Common myeloid progenitor, CD34-positive (primary cell): ENCODE measurements around the gene A2ML1.
"Not testable (repeated sequence)": the region's sequence is repeated elsewhere in the genome, so short reads cannot be mapped to it uniquely, and the experiment has no call there.

ENCODE experiments used
- CTCF ChIA-PET: fragments of 350-600 bp; sonication (Branson Sonifier 250); formaldehyde crosslinking; loops from one replicate; lab custom pipeline; 2021; ENCODE audit warnings: antibody characterized with exemption; lab: Charles Lee
- POLR2A ChIA-PET: fragments of 350-600 bp; sonication (Branson Sonifier 250); formaldehyde crosslinking; loops from one replicate; lab custom pipeline; 2021; ENCODE audit warnings: antibody characterized with exemption; lab: Charles Lee
- DNase-seq, 3 donors: peaks; one replicate each; pipeline versions ENCODE4 v3.0.0 to v3.0.0-alpha.2; 2013
- H3K27ac ChIP-seq, 2 experiments: 1 replicate in 1 of 2; 2 replicates in 1 of 2; pipeline ENCODE4 v1.7.0; 2013; ENCODE audit warnings: inconsistent platforms in 2 of 2, low read length in 2 of 2, mild to moderate bottlenecking in 2 of 2, low read depth in 1 of 2, moderate library complexity in 1 of 2; ENCODE audit not compliant: severe bottlenecking in 2 of 2, insufficient read depth in 1 of 2, poor library complexity in 1 of 2
- H3K27me3 ChIP-seq, 5 experiments: replicated peaks in 2 of 5; 1 replicate in 3 of 5; 2 replicates in 2 of 5; pipeline versions ENCODE4 v1.6.1 to v1.7.0; 2013; ENCODE audit warnings: low read length in 4 of 5, mild to moderate bottlenecking in 2 of 5, moderate library complexity in 2 of 5, inconsistent platforms in 1 of 5; ENCODE audit not compliant: insufficient read depth in 5 of 5, control insufficient read depth in 4 of 5
- H3K36me3 ChIP-seq, 4 experiments: 1 replicate in 2 of 4; 2 replicates in 2 of 4; pipeline versions ENCODE4 v1.6.1 to v1.7.0; 2013; ENCODE audit warnings: low read length in 3 of 4, control low read depth in 1 of 4, mild to moderate bottlenecking in 1 of 4; ENCODE audit not compliant: control insufficient read depth in 4 of 4, insufficient read depth in 4 of 4
- H3K4me1 ChIP-seq, 4 experiments: 1 replicate in 3 of 4; 2 replicates in 1 of 4; pipeline versions ENCODE4 v1.6.1 to v1.7.1; 2013; ENCODE audit warnings: low read length in 3 of 4, mild to moderate bottlenecking in 3 of 4, control low read depth in 1 of 4, inconsistent platforms in 1 of 4, moderate library complexity in 1 of 4; ENCODE audit not compliant: control insufficient read depth in 4 of 4, insufficient read depth in 4 of 4; ENCODE audit errors: control extremely low read depth in 1 of 4
- H3K4me3 ChIP-seq, 7 experiments: 1 replicate in 4 of 7; 2 replicates in 3 of 7; pipeline versions ENCODE4 v1.5.1 to v1.7.0; 2013; ENCODE audit warnings: mild to moderate bottlenecking in 7 of 7, low read length in 6 of 7, moderate library complexity in 6 of 7, inconsistent platforms in 2 of 7, low read depth in 2 of 7, control low read depth in 1 of 7; ENCODE audit not compliant: insufficient read depth in 4 of 7, control insufficient read depth in 1 of 7; ENCODE audit errors: extremely low read depth in 1 of 7
- H3K9me3 ChIP-seq, 5 experiments: 1 replicate in 4 of 5; 2 replicates in 1 of 5; pipeline versions ENCODE4 v1.6.1 to v1.7.1; 2013; ENCODE audit warnings: low read length in 4 of 5, mild to moderate bottlenecking in 2 of 5, inconsistent platforms in 1 of 5, low read depth in 1 of 5, moderate library complexity in 1 of 5; ENCODE audit not compliant: control insufficient read depth in 4 of 5, insufficient read depth in 2 of 5; ENCODE audit errors: control extremely low read depth in 1 of 5
- WGBS: methylation state at CpG from one replicate; pipeline ENCODE4 v1.1.5; 2013; ENCODE audit not compliant: insufficient coverage; 5-methylcytosine and 5-hydroxymethylcytosine counted together

The A2ML1 gene

GRCh38 chr12:8846305-8846704, 23.9 kb downstream of the A2ML1 start:
- no CpG with 5 or more reads among the region's 3 CpGs for WGBS
- DNase-seq = no peak
- Histone ChIP-seq H3K4me1 (no peaks in the 10 kb centered on the region), H3K36me3 (no peaks in the 10 kb centered on the region), H3K4me3 (no peak overlapping the region), H3K27me3 (no peaks in the 10 kb centered on the region), H3K9me3 (no peaks in the 10 kb centered on the region), H3K27ac (no peak overlapping the region)
- POLR2A ChIA-PET = no interaction called here
- CTCF ChIA-PET = no interaction called here

- CTCF ChIA-PET = no interaction called here
- no peaks in the 10 kb centered on the region for H3K27me3 ChIP-seq
- 97% methylated on average over 2 of the region's 6 CpGs for WGBS
Measured at GRCh38 chr12:8847435-8847834, 25.0 kb downstream of the A2ML1 start.

GRCh38 chr12:8849876-8850275, 27.5 kb downstream of the A2ML1 start:
- POLR2A ChIA-PET = no interaction called here
- no peaks in the 10 kb centered on the region for H3K27me3 ChIP-seq
- no peak overlapping the region for H3K27ac ChIP-seq
- no peak overlapping the region for H3K4me3 ChIP-seq
- H3K36me3 ChIP-seq = no peaks in the 10 kb centered on the region
- peaks cover 0 to 8% (median 2%) of the 10 kb centered on the region in 4 experiments for H3K4me1 ChIP-seq
- whole genome bisulfite sequencing = 67% methylated on average over 5 of the region's 5 CpGs
- no peaks in the 10 kb centered on the region for H3K9me3 ChIP-seq
- DNase-seq = peak in 2 of 3 donors; percentile 6 to 21
- CTCF ChIA-PET = interaction anchor here (1.1 to 1.3 kb wide), 2 partner anchors 10 to 169 kb away, joined by 3 read pairs; no protein-coding TSS in a partner anchor

More at GRCh38 chr12:8847435-8847834, 25.0 kb downstream of the A2ML1 start:
- DNase-seq = no peak
- Histone ChIP-seq H3K4me3 (no peak overlapping the region), H3K4me1 (peaks cover 0 to 8% (median 2%) of the 10 kb centered on the region in 4 experiments), H3K27ac (no peak overlapping the region), H3K9me3 (no peaks in the 10 kb centered on the region), H3K36me3 (no peaks in the 10 kb centered on the region)
- POLR2A ChIA-PET = no interaction called here

GRCh38 chr12:8852119-8852518, 29.7 kb downstream of the A2ML1 start:
- POLR2A ChIA-PET = interaction anchor here (1.2 kb wide), 1 partner anchor 11 kb away, joined by 3 read pairs; no protein-coding TSS in a partner anchor
- 100% methylated on average over 3 of the region's 7 CpGs for WGBS
- CTCF ChIA-PET = interaction anchor here (1.1 to 2.0 kb wide), 3 partner anchors 8 to 11 kb away, joined by 3 to 5 read pairs (median 4); no protein-coding TSS in a partner anchor
- H3K4me1 ChIP-seq = peaks cover 0 to 12% (median 4%) of the 10 kb centered on the region in 4 experiments
- no peaks in the 10 kb centered on the region for H3K36me3 ChIP-seq
- no peak overlapping the region for H3K27ac ChIP-seq
- no peak overlapping the region for H3K4me3 ChIP-seq
- H3K27me3 ChIP-seq = no peaks in the 10 kb centered on the region
- peak in 2 of 3 donors; percentile 51 to 55 for DNase-seq
- no peaks in the 10 kb centered on the region for H3K9me3 ChIP-seq

- Histone ChIP-seq H3K4me3 (no peak overlapping the region), H3K4me1 (peaks cover 0 to 12% (median 4%) of the 10 kb centered on the region in 4 experiments), H3K27ac (no peak overlapping the region), H3K36me3 (no peaks in the 10 kb centered on the region), H3K9me3 (no peaks in the 10 kb centered on the region), H3K27me3 (no peaks in the 10 kb centered on the region)
- CTCF ChIA-PET = interaction anchor here (0.5 to 1.9 kb wide), 3 partner anchors 10 to 177 kb away, joined by 3 to 4 read pairs (median 3); no protein-coding TSS in a partner anchor
- no CpG with 5 or more reads among the region's 2 CpGs for WGBS
- POLR2A ChIA-PET = no interaction called here
- DNase-seq = peak in 2 of 3 donors; percentile 13 to 34
Measured at GRCh38 chr12:8855891-8856290, 33.5 kb downstream of the A2ML1 start.

GRCh38 chr12:8859448-8859847, 37.0 kb downstream of the A2ML1 start:
- H3K27me3 ChIP-seq, H3K27ac ChIP-seq, H3K4me1 ChIP-seq, H3K9me3 ChIP-seq, POLR2A ChIA-PET, H3K36me3 ChIP-seq, H3K4me3 ChIP-seq, DNase-seq: not testable (repeated sequence)
- CTCF ChIA-PET = interaction anchor here (0.9 to 3.7 kb wide), 12 partner anchors 7 to 204 kb away, joined by 3 to 30 read pairs (median 5); no protein-coding TSS in a partner anchor
- 100% methylated on average over 4 of the region's 4 CpGs for WGBS

GRCh38 chr12:8860165-8860961, 37.9 kb downstream of the A2ML1 start:
- 76% methylated on average over 3 of the region's 10 CpGs for WGBS
- peak; percentile 60 to 77 (median 70) for DNase-seq
- H3K9me3 ChIP-seq = no peaks in the 10 kb centered on the region
- H3K36me3 ChIP-seq = no peaks in the 10 kb centered on the region
- H3K4me1 ChIP-seq = peaks cover 0 to 5% (median 2%) of the 10 kb centered on the region in 4 experiments
- ChIA-PET POLR2A (no interaction called here), CTCF (interaction anchor here (0.5 to 3.7 kb wide), 22 partner anchors 8 to 212 kb away, joined by 3 to 30 read pairs (median 4); no protein-coding TSS in a partner anchor)
- no peaks in the 10 kb centered on the region for H3K27me3 ChIP-seq
- H3K4me3 ChIP-seq = no peak overlapping the region
- H3K27ac ChIP-seq = no peak overlapping the region
